Thoracic aorta (tissue), 2 donors: ENCODE measurements around the gene PER3. TPM values are rescaled to one million over a fixed set of nuclear protein-coding genes. Genes with fewer than 3 reads are reported as not detected.

Source experiments
- ATAC-seq: fragments of 150-250 bp; one replicate; pipeline ENCODE4 v1.8.0; 2017; ENCODE audit warnings: low read depth; ENCODE audit not compliant: insufficient number of reproducible peaks, low FRiP score
- DNase-seq: peaks from one replicate; pipeline ENCODE4 v3.0.0-alpha.2; 2020; ENCODE audit warnings: low spot score
- H3K27ac ChIP-seq, 2 donors: fragments of 200-600 bp; sonication (generic); 1 replicate in 1 of 2; 2 replicates in 1 of 2; pipeline ENCODE4 v1.5.1; 2016; ENCODE audit warnings: mild to moderate bottlenecking in 2 of 2, moderate library complexity in 2 of 2
- H3K27me3 ChIP-seq: fragments of 200-600 bp; sonication (generic); replicated peaks from 2 replicates; pipeline ENCODE4 v1.6.0; 2016; ENCODE audit warnings: mild to moderate bottlenecking; ENCODE audit not compliant: insufficient read depth
- H3K36me3 ChIP-seq: fragments of 200-600 bp; sonication (generic); one replicate; pipeline ENCODE4 v1.5.1; 2016
- H3K4me1 ChIP-seq, 2 donors: fragments of 200-600 bp; sonication (generic); 1 replicate in 1 of 2; 2 replicates in 1 of 2; pipeline versions ENCODE4 v1.5.1 to v1.6.0; 2016; ENCODE audit warnings: low read depth in 2 of 2, mild to moderate bottlenecking in 1 of 2; ENCODE audit not compliant: control insufficient read depth in 1 of 2
- H3K4me3 ChIP-seq: fragments of 200-600 bp; sonication (generic); 2 replicates; pipeline ENCODE4 v1.5.1; 2016; ENCODE audit warnings: mild to moderate bottlenecking
- H3K9me3 ChIP-seq: fragments of 200-600 bp; sonication (generic); 2 replicates; pipeline ENCODE4 v1.5.1; 2016
- CTCF ChIP-seq: fragments of 200-600 bp; sonication (generic); IDR thresholded peaks from one replicate; pipeline ENCODE4 v1.5.1; 2019; ENCODE audit warnings: antibody characterized with exemption
- total RNA-seq, 2 donors: library from RNA; depleted of rRNA; stranded (reverse); fragments of >200 nt; gene quantifications; one replicate each; pipeline versions ENCODE4 v1.1.0 to v1.2.3, GENCODE V29; 2016

Gene PER3
- total RNA-seq, 2 donors from 2014 or later = 19.8 to 21.7 TPM

GRCh38 chr1:7859406-7859805 lies 75.3 kb downstream of the PER3 start:
- Histone ChIP-seq H3K4me3 (no peak overlapping the region), H3K36me3 (no peaks in the 10 kb centered on the region), H3K27ac (no peak overlapping the region), H3K4me1 (no peaks in the 10 kb centered on the region), H3K27me3 (no peaks in the 10 kb centered on the region), H3K9me3 (no peaks in the 10 kb centered on the region)
- DNase-seq (no peak), ATAC-seq (no peak)
- TF ChIP-seq CTCF = no peak

GRCh38 chr1:7860130-7860529 lies 76.0 kb downstream of the PER3 start:
- DNase-seq = no peak
- H3K27ac ChIP-seq = no peak overlapping the region
- no peaks in the 10 kb centered on the region for H3K9me3 ChIP-seq
- ATAC-seq = no peak
- H3K27me3 ChIP-seq = no peaks in the 10 kb centered on the region
- no peak for TF ChIP-seq CTCF
- no peaks in the 10 kb centered on the region for H3K4me1 ChIP-seq
- no peak overlapping the region for H3K4me3 ChIP-seq
- no peaks in the 10 kb centered on the region for H3K36me3 ChIP-seq

- Histone ChIP-seq H3K36me3 (no peaks in the 10 kb centered on the region), H3K9me3 (no peaks in the 10 kb centered on the region), H3K4me3 (no peak overlapping the region), H3K27ac (no peak overlapping the region), H3K27me3 (no peaks in the 10 kb centered on the region), H3K4me1 (no peaks in the 10 kb centered on the region)
- no peak for DNase-seq
- no peak for ATAC-seq
- TF ChIP-seq CTCF = no peak
These were observed 77.4 kb downstream of the PER3 start for GRCh38 chr1:7861452-7861851.

GRCh38 chr1:7862211-7863060 lies 78.3 kb downstream of the PER3 start:
- no peak for ATAC-seq
- Histone ChIP-seq H3K27me3 (no peaks in the 10 kb centered on the region), H3K4me1 (no peaks in the 10 kb centered on the region), H3K4me3 (no peak overlapping the region), H3K9me3 (no peaks in the 10 kb centered on the region), H3K27ac (no peak overlapping the region), H3K36me3 (no peaks in the 10 kb centered on the region)
- DNase-seq = no peak
- no peak for TF ChIP-seq CTCF

GRCh38 chr1:7863756-7864328 lies 79.8 kb downstream of the PER3 start:
- Histone ChIP-seq H3K27me3 (no peaks in the 10 kb centered on the region), H3K36me3 (no peaks in the 10 kb centered on the region), H3K27ac (no peak overlapping the region), H3K4me1 (no peaks in the 10 kb centered on the region), H3K9me3 (no peaks in the 10 kb centered on the region), H3K4me3 (no peak overlapping the region)
- no peak for ATAC-seq
- DNase-seq = no peak
- TF ChIP-seq CTCF = no peak
